NT2/D1 (cell line): ENCODE results near the gene AGBL4.
"Not testable (repeated sequence)": the region's sequence is repeated elsewhere in the genome, so short reads cannot be mapped to it uniquely, and the experiment has no call there.

ENCODE experiments used
- DNase-seq: peaks from one replicate; pipeline ENCODE4 v3.0.0-alpha.2; 2011; ENCODE audit warnings: low read depth, low spot score
- H3K27me3 ChIP-seq: 2 replicates; pipeline ENCODE4 v1.6.0; 2011; ENCODE audit warnings: mild to moderate bottlenecking; ENCODE audit not compliant: insufficient read length, insufficient read depth
- H3K36me3 ChIP-seq: 2 replicates; pipeline ENCODE4 v1.6.1; 2011; ENCODE audit warnings: mild to moderate bottlenecking, low read length, mixed read lengths; ENCODE audit not compliant: insufficient read depth, insufficient read length
- H3K4me1 ChIP-seq: 2 replicates; pipeline ENCODE4 v1.5.1; 2011; ENCODE audit not compliant: insufficient read depth, insufficient read length
- H3K4me3 ChIP-seq: 2 replicates; pipeline ENCODE4 v1.5.1; 2011; ENCODE audit warnings: low read depth; ENCODE audit not compliant: insufficient read length
- H3K9ac ChIP-seq: 2 replicates; pipeline ENCODE4 v1.6.0; 2011; ENCODE audit warnings: low read depth; ENCODE audit not compliant: insufficient read length
- H3K9me3 ChIP-seq: 2 replicates; pipeline ENCODE4 v1.5.1; 2011; ENCODE audit warnings: mild to moderate bottlenecking, low read length; ENCODE audit not compliant: insufficient read depth
- SUZ12 ChIP-seq: IDR thresholded peaks from 2 replicates; pipeline ENCODE4 v1.6.1; 2011; ENCODE audit not compliant: insufficient read length, insufficient read depth; ENCODE audit errors: extremely low read depth
- YY1 ChIP-seq: IDR thresholded peaks from 2 replicates; pipeline ENCODE4 v1.6.1; 2011; ENCODE audit not compliant: insufficient read length, insufficient read depth
- ZNF274 ChIP-seq: IDR thresholded peaks from 2 replicates; pipeline ENCODE4 v1.6.1; 2011; ENCODE audit warnings: mild to moderate bottlenecking, low read depth, low read length

Gene AGBL4

DNA sequence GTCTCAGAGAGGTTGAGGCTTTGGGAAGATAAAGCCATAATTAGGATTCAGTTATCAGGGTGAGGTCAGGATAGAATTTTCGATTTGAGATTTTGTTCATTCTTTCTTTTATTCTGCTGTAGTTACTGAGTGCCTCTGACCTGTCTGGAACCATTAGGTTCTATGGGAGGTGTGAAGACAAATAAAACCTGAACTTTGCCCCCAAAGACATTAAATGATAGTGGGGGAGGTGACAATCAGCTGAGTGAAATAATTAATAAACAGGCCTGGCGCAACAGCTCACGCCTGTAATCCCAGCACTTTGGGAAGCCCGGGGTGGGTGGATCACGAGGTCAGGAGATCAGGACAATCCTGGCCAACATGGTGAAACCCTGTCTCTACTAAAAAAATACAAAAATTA, 1496.7 kb downstream of the AGBL4 start:
- Histone ChIP-seq H3K9ac (no peak overlapping the region), H3K4me1 (peaks cover 8% of the 10 kb centered on the region), H3K27me3 (no peaks in the 10 kb centered on the region), H3K36me3 (no peaks in the 10 kb centered on the region), H3K9me3 (no peaks in the 10 kb centered on the region), H3K4me3 (no peak overlapping the region)
- DNase-seq, result no peak
- TF ChIP-seq SUZ12 (no peak), YY1 (no peak), ZNF274 (no peak)

GRCh38 chr1:48526008-48526710, 1497.6 kb downstream of the AGBL4 start:
- Histone ChIP-seq H3K9ac (no peak overlapping the region), H3K27me3 (no peaks in the 10 kb centered on the region), H3K4me3 (no peak overlapping the region), H3K36me3 (no peaks in the 10 kb centered on the region), H3K4me1 (peaks cover 8% of the 10 kb centered on the region), H3K9me3 (no peaks in the 10 kb centered on the region)
- TF ChIP-seq SUZ12 (no peak), ZNF274 (no peak), YY1 (no peak)
- no peak for DNase-seq

- 0 out of 2 replicates have a peak, but pooled peaks cover 2% of the 10 kb centered on the region for H3K9me3 ChIP-seq
- TF ChIP-seq YY1, result no peak
- no peak for TF ChIP-seq ZNF274
- no peak for TF ChIP-seq SUZ12
- H3K9ac ChIP-seq, result no peak overlapping the region
- peaks cover 8% of the 10 kb centered on the region for H3K4me1 ChIP-seq
- H3K4me3 ChIP-seq, result no peak overlapping the region
- H3K27me3 ChIP-seq, result no peaks in the 10 kb centered on the region
- H3K36me3 ChIP-seq, result no peaks in the 10 kb centered on the region
- no peak for DNase-seq
Measured at GRCh38 chr1:48524892-48525467, 1498.8 kb downstream of the AGBL4 start.

DNA sequence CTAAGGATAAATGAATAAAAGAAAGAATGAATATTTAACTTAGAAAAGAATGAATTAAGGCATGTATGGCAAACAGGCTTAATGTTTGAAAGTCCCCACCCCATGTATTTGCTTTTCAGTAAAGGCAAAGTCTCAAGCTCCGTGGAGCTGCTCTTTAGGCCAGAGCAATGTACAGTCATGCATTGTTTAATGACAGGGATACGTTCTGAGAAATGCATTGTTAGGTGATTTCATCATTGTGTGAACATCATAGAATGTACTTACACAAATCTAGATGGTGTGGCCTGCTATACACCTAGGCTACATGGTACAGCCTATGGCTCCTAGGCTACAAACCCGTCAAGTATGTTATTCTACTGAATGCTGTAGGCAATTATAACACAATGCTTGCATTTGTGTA, 1500.2 kb downstream of the AGBL4 start:
- H3K9me3 ChIP-seq, result 0 out of 2 replicates have a peak, but pooled peaks cover 4% of the 10 kb centered on the region
- TF ChIP-seq SUZ12 (no peak), ZNF274 (no peak), YY1 (no peak)
- H3K27me3 ChIP-seq, result no peaks in the 10 kb centered on the region
- no peak for DNase-seq
- no peak overlapping the region for H3K4me3 ChIP-seq
- H3K36me3 ChIP-seq, result no peaks in the 10 kb centered on the region
- H3K9ac ChIP-seq, result no peak overlapping the region
- peaks cover 8% of the 10 kb centered on the region for H3K4me1 ChIP-seq

- H3K9me3 ChIP-seq, H3K4me1 ChIP-seq, H3K36me3 ChIP-seq, H3K27me3 ChIP-seq, H3K4me3 ChIP-seq, H3K9ac ChIP-seq, DNase-seq: not testable (repeated sequence)
Measured at GRCh38 chr1:48519896-48520295, 1503.9 kb downstream of the AGBL4 start.

GRCh38 chr1:48506870-48507269, 1516.9 kb downstream of the AGBL4 start:
- H3K36me3 ChIP-seq, result no peaks in the 10 kb centered on the region
- H3K27me3 ChIP-seq, result no peaks in the 10 kb centered on the region
- TF ChIP-seq YY1 (no peak), SUZ12 (no peak), ZNF274 (no peak)
- no peak for DNase-seq
- H3K4me1 ChIP-seq, result no peaks in the 10 kb centered on the region
- H3K9ac ChIP-seq, result no peak overlapping the region
- H3K9me3 ChIP-seq, result 0 out of 2 replicates have a peak, but pooled peaks cover 11% of the 10 kb centered on the region
- H3K4me3 ChIP-seq, result no peak overlapping the region

GRCh38 chr1:48500541-48501450, 1523.0 kb downstream of the AGBL4 start:
- Histone ChIP-seq H3K4me1 (no peaks in the 10 kb centered on the region), H3K4me3 (no peak overlapping the region), H3K9ac (no peak overlapping the region), H3K36me3 (no peaks in the 10 kb centered on the region), H3K9me3 (no peaks in the 10 kb centered on the region), H3K27me3 (no peaks in the 10 kb centered on the region)
- no peak for DNase-seq
- TF ChIP-seq SUZ12 (no peak), ZNF274 (no peak), YY1 (no peak)
